B cell (primary cell): ENCODE results near the gene DHX57. TPM values are rescaled to one million over a fixed set of nuclear protein-coding genes. Genes with fewer than 3 reads are reported as not detected.

Experiments
- ATAC-seq: fragments of 200-7000 bp; cut with Tn5 transposase; one replicate; pipeline ENCODE4 v1.10.0; 2021; ENCODE audit warnings: low read depth, mild to moderate bottlenecking, moderate number of reproducible peaks, moderate library complexity
- CTCF ChIA-PET: fragments of 350-600 bp; sonication (Branson Sonifier 250); formaldehyde crosslinking; loops from one replicate; lab custom pipeline; 2021; ENCODE audit warnings: antibody characterized with exemption, inconsistent platforms; lab: Charles Lee
- POLR2A ChIA-PET: fragments of 350-600 bp; sonication (Branson Sonifier 250); formaldehyde crosslinking; loops from one replicate; lab custom pipeline; 2021; ENCODE audit warnings: antibody characterized with exemption; lab: Charles Lee
- DNase-seq: peaks from one replicate; pipeline ENCODE4 v3.0.0; 2013
- H2AFZ ChIP-seq: 2 replicates; pipeline ENCODE4 v1.6.1; 2012; ENCODE audit warnings: mild to moderate bottlenecking, low read depth, low read length; ENCODE audit not compliant: insufficient read depth, poor library complexity, severe bottlenecking
- H3K27ac ChIP-seq, 2 donors: 1 replicate in 1 of 2; 2 replicates in 1 of 2; pipeline ENCODE4 v1.5.1; 2012 to 2013; ENCODE audit warnings: low read length in 2 of 2, mild to moderate bottlenecking in 2 of 2, moderate library complexity in 1 of 2
- H3K27me3 ChIP-seq, 4 experiments: fragments of 200-600 bp in 1 of 4; sonication (generic) in 1 of 4; replicated peaks in 1 of 4; 1 replicate in 2 of 4; 2 replicates in 2 of 4; pipeline versions ENCODE4 v1.6.1 to v1.7.0; 2013 to 2016; ENCODE audit warnings: low read length in 3 of 4, mild to moderate bottlenecking in 2 of 4, mixed read lengths in 1 of 4, moderate library complexity in 1 of 4; ENCODE audit not compliant: insufficient read depth in 4 of 4, control insufficient read depth in 3 of 4; ENCODE audit errors: control extremely low read depth in 1 of 4
- H3K36me3 ChIP-seq, 2 experiments: replicated peaks in 1 of 2; 1 replicate in 1 of 2; 2 replicates in 1 of 2; pipeline versions ENCODE4 v1.6.1 to v1.7.1; 2013; ENCODE audit warnings: low read length in 1 of 2; ENCODE audit not compliant: insufficient read depth in 2 of 2, control insufficient read depth in 1 of 2; ENCODE audit errors: control extremely low read depth in 1 of 2, extremely low read depth in 1 of 2
- H3K4me1 ChIP-seq, 2 donors: fragments of 200-600 bp in 1 of 2; sonication (generic) in 1 of 2; 1 replicate in 1 of 2; 2 replicates in 1 of 2; pipeline versions ENCODE4 v1.5.1 to v1.6.1; 2013 to 2017; ENCODE audit warnings: low read length in 2 of 2; ENCODE audit not compliant: control insufficient read depth in 2 of 2, insufficient read depth in 2 of 2
- H3K4me2 ChIP-seq: replicated peaks from 2 replicates; pipeline ENCODE3; 2012; ENCODE audit warnings: mild to moderate bottlenecking, low read depth, low read length; ENCODE audit not compliant: poor library complexity, severe bottlenecking
- H3K4me3 ChIP-seq, 5 experiments: fragments of 200-600 bp in 1 of 5; sonication (generic) in 1 of 5; 1 replicate in 3 of 5; 2 replicates in 2 of 5; pipeline versions ENCODE4 v1.5.1 to v1.7.0; 2011 to 2016; ENCODE audit warnings: low read length in 4 of 5, mild to moderate bottlenecking in 4 of 5, low read depth in 2 of 5, control low read depth in 1 of 5, moderate library complexity in 1 of 5; ENCODE audit not compliant: insufficient read depth in 1 of 5; ENCODE audit errors: control extremely low read depth in 1 of 5, extremely low read depth in 1 of 5
- H3K79me2 ChIP-seq: fragments of 200-600 bp; sonication (generic); one replicate; pipeline ENCODE4 v1.6.0; 2016; ENCODE audit warnings: low read length; ENCODE audit not compliant: control insufficient read depth, insufficient read depth
- H3K9ac ChIP-seq: fragments of 200-600 bp; sonication (generic); 2 replicates; pipeline ENCODE4 v1.6.1; 2017; ENCODE audit warnings: mild to moderate bottlenecking, low read length, moderate library complexity
- H3K9me3 ChIP-seq, 3 donors: one replicate each; pipeline versions ENCODE4 v1.6.1 to v1.7.1; 2013; ENCODE audit warnings: low read length in 2 of 3; ENCODE audit not compliant: control insufficient read depth in 2 of 3, insufficient read depth in 1 of 3; ENCODE audit errors: control extremely low read depth in 1 of 3
- H4K20me1 ChIP-seq: 2 replicates; pipeline ENCODE4 v1.6.0; 2012; ENCODE audit warnings: mild to moderate bottlenecking, low read length; ENCODE audit not compliant: insufficient read depth, control insufficient read depth, poor library complexity, severe bottlenecking
- H3K27ac Mint-ChIP-seq: one replicate; pipeline ENCODE4 v1.8.0; 2021; ENCODE audit warnings: mixed read lengths
- H3K27me3 Mint-ChIP-seq: one replicate; pipeline ENCODE4 v1.8.0; 2021; ENCODE audit warnings: mixed read lengths
- H3K4me1 Mint-ChIP-seq: one replicate; pipeline ENCODE4 v1.8.0; 2021; ENCODE audit warnings: mixed read lengths
- H3K4me3 Mint-ChIP-seq: one replicate; pipeline ENCODE4 v1.8.0; 2021; ENCODE audit warnings: mixed read lengths
- H3K9me3 Mint-ChIP-seq: one replicate; pipeline ENCODE4 v1.8.0; 2022; ENCODE audit warnings: mixed read lengths; ENCODE audit not compliant: insufficient read depth
- EZH2 ChIP-seq: IDR thresholded peaks from 2 replicates; pipeline ENCODE4 v1.6.1; 2012; ENCODE audit warnings: borderline replicate concordance, low read depth, mild to moderate bottlenecking, moderate library complexity, low read length; ENCODE audit not compliant: insufficient read depth, poor library complexity, severe bottlenecking
- WGBS: methylation state at CpG from one replicate; pipeline ENCODE4 v1.1.5; 2013; ENCODE audit warnings: missing lambda C conversion rate; ENCODE audit not compliant: insufficient coverage; 5-methylcytosine and 5-hydroxymethylcytosine counted together
- intact Hi-C: fragments of 100-400 bp; cut with micrococcal nuclease; formaldehyde crosslinking; loops from one replicate; pipeline ENCODE4 v1.10.0; 2022
- polyA plus RNA-seq: library from polyadenylated mRNA; depleted of rRNA; stranded (reverse); fragments of >200 nt; gene quantifications from 2 replicates; pipeline ENCODE4 v1.2.3, GENCODE V29; 2012
- total RNA-seq, 2 donors: library from RNA; stranded (reverse); fragments of 120-200 nt in 1 of 2; gene quantifications; 1 replicate in 1 of 2; 2 replicates in 1 of 2; pipeline versions ENCODE4 v1.2.3 to v1.2.4, GENCODE V29; 2013 to 2022
- TF ChIP-seq, protein P1 (sequence below): fragments of 200-600 bp; IDR thresholded peaks from one replicate; pipeline ENCODE4 v1.8.0; 2022; ENCODE audit warnings: antibody characterized with exemption, mild to moderate bottlenecking

The DHX57 gene
- total and polyA plus RNA-seq, 2 donors (not counting 1 experiment from before 2014, with no cell fraction given), result 7.7 to 25.0 TPM

DNA sequence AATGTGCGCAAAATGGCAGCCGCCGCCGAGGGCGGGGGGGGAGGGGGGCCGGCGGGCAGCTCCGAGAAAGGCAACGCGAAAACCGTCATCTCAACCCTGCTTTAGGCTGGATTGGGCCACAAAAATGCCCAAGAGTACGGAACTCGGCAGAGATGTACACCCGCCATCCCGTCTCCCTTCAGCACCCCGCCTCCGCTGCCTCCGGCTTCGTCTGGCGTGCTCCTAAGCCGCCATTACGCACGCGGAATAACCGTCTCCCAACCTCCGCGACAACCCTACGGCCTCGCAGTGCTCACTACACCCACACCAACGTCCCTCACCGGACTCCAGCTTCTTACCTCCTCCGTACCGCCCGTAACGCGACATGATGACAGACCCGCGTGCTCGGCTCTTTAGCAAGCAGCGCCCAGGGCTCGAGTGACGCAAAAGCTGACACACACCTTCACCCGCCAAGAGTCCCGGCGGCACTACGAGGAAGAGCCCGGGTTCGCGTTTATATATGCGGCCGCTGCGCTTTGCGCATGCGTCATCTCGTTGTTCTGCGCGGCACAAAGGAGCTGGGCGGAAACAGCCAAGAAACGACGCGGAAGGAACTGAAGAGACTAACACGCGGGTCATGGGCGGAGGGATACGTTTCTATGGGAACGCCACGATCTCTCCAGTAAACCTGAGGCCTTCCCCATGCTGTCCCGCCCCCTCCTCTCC lies 124.7 kb downstream of the DHX57 start, which contains the start of gene SRSF7:
Gene SRSF7 (minus strand): TSS at position 471 of the 705 bp plus-strand sequence. CDS start 105 bp downstream, at position 366.
- Histone ChIP-seq H3K27me3 (no peaks in the 10 kb centered on the region), H3K9ac (peak within 1 kb of the TSS; percentile 100), H3K4me2 (peak within 1 kb of the TSS; percentile 85), H3K36me3 (peaks cover 20 to 39% of the 10 kb centered on the region in 2 experiments), H3K27ac (peak within 1 kb of the TSS; percentile 98 to 99), H3K79me2 (peaks cover 58% of the 10 kb centered on the region), H3K4me1 (peaks cover 39 to 46% of the 10 kb centered on the region in 2 donors), H3K9me3 (no peaks in the 10 kb centered on the region), H3K4me3 (peak within 1 kb of the TSS; percentile 78 to 100 (median 98)), H4K20me1 (peaks cover 39% of the 10 kb centered on the region), H2AFZ (peak within 1 kb of the TSS; percentile 98)
- ChIA-PET POLR2A (interaction anchor here (0.6 to 2.3 kb wide), 20 partner anchors 9 to 377 kb away, joined by 3 to 18 read pairs (median 5); partner anchors contain the start of genes ATL2, DHX57, GALM and GEMIN6), CTCF (interaction anchor here (0.9 to 1.9 kb wide), 2 partner anchors 10 to 169 kb away, joined by 4 to 9 read pairs; no protein-coding TSS in a partner anchor)
- WGBS, result 0% methylated on average over 66 of the region's 68 CpGs
- Mint-ChIP-seq H3K4me1 (peaks cover 54% of the 10 kb centered on the region), H3K9me3 (no peaks in the 10 kb centered on the region), H3K27ac (peak within 1 kb of the TSS; percentile 99), H3K4me3 (peak within 1 kb of the TSS; percentile 99), H3K27me3 (no peaks in the 10 kb centered on the region)
- intact Hi-C loops, result loop anchor here (1.0 to 5.0 kb wide), 8 partner anchors 27 to 378 kb away; partner anchors contain the start of genes ATL2, GALM and GEMIN6
- peak; percentile 99 for DNase-seq
- ATAC-seq, result peak; percentile 77
- TF ChIP-seq, protein P1, sequence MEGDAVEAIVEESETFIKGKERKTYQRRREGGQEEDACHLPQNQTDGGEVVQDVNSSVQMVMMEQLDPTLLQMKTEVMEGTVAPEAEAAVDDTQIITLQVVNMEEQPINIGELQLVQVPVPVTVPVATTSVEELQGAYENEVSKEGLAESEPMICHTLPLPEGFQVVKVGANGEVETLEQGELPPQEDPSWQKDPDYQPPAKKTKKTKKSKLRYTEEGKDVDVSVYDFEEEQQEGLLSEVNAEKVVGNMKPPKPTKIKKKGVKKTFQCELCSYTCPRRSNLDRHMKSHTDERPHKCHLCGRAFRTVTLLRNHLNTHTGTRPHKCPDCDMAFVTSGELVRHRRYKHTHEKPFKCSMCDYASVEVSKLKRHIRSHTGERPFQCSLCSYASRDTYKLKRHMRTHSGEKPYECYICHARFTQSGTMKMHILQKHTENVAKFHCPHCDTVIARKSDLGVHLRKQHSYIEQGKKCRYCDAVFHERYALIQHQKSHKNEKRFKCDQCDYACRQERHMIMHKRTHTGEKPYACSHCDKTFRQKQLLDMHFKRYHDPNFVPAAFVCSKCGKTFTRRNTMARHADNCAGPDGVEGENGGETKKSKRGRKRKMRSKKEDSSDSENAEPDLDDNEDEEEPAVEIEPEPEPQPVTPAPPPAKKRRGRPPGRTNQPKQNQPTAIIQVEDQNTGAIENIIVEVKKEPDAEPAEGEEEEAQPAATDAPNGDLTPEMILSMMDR, result no peak
- no peak for TF ChIP-seq EZH2
